ENCODE measurements around the gene ACSBG1.

Gene ACSBG1

GRCh38 chr15:78216276-78217104, 17.9 kb downstream of the ACSBG1 start:
- DNase-seq, result no peak

- DNase-seq, result no peak
Observed at GRCh38 chr15:78213956-78214355, 20.4 kb downstream of the ACSBG1 start.

- no peak for DNase-seq
Observed at GRCh38 chr15:78213425-78213750, 21.0 kb downstream of the ACSBG1 start.

DNA sequence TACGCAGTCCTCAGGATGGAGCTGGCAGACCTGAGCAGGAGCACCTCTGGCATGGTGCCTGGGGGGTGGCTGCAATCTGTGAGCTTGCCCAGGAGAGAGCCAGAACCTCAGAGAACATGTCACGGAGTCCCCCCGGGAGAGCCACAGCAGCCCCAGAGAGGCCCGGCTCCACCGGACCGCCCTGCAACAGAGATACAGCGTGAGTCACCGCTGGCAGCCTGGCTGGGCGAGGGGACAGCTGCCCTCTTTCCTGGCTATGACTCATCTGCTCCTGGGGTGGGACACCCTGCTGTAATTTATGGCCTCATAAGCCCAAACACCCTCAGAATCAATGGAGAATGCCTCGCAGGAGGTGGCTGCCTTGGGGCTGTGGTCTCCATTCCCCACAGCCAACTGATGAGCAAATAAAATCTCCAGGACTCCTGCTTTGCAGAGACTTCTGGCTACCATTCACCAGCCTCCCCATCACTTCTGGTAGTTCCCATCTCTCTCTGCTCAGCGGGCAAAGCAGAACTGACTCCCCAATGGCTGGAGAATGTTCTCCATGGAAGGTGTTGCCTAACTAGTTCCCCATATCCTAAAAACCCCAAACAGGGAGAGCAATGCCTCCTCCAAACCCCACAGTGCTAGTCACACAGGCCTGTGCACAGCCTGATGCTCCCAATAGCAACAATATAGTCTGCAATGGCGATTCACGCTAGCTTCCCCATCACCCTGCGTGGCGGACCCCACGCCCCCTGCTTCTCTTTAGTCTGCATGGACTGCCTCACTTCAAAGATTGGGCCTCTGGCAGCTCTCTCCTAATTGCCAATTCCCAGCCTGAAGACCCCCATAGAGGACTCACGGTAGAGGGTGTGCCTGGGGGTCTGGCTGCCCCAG, 21.6 kb downstream of the ACSBG1 start:
- no peak for DNase-seq

GRCh38 chr15:78212008-78212407, 22.4 kb downstream of the ACSBG1 start:
- no peak for DNase-seq

DNA sequence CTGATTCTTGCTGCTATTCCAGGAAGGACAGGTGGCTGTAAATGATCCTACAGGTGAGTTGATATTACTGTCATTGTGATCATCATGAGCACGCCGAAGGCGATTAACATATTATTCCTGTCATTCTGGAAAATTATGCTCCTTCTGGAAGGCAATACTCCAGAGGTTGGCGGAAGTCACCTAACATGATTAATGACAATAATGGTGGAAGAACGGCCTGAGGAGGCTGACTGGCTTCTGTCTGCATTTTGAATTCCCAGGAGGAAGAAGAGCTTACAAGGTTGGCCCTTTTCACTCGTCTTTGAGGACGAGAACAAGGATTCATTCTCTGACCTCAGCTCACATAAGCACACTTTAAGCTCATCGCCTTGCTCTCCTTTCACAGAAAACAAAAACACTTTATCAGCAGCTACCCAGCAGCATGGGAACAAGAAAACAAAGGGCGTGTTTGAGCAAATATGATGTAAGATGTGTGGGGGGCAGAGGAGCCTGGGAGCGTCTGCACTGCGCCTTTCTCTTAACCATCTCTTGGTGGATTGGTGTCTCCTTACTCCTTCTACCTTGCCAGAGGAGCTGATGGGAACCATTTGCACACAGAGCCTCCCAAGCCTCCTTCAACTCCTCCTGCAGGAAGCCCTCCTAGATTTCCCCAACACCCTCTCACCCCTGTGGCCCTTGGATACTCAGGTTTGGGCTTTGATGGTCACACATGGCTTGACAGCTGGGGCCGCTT, 23.0 kb downstream of the ACSBG1 start:
- DNase-seq, result no peak

- DNase-seq, result no peak
Observed at GRCh38 chr15:78210349-78210717, 24.0 kb downstream of the ACSBG1 start.

DNA sequence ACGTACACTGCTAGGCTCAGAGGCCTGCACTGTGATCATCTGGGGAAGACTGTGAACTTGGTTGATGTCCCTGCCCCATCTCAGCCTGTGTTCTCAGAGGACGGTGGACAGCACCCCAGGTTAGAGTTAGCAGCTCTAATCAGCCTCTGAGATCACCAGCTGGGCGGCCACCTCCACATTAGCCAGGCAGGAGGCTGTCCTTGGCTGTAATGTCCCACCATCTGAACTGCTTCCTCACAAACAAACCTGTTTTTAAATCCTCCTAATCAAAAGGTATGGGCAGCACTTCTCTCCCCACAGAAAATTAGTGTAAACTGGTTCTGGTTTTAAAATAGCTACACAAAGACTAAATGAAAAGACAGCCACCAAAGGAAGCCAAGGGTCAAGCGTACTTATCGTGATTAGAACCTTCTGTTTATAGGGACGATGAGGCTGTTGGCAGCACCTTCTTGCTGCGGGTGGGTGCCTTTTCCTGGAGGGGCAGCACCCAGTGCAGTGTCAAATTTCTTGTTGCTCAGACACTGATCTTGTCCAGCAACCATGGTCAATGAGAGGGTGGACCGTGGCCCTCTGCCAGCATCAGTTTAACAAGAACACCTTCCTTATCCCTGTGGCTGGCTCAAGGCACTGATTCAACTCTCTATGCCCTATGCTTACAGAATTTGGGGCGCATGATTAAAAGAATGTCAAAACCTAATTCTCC, 24.6 kb downstream of the ACSBG1 start:
- DNase-seq, result no peak

DNA sequence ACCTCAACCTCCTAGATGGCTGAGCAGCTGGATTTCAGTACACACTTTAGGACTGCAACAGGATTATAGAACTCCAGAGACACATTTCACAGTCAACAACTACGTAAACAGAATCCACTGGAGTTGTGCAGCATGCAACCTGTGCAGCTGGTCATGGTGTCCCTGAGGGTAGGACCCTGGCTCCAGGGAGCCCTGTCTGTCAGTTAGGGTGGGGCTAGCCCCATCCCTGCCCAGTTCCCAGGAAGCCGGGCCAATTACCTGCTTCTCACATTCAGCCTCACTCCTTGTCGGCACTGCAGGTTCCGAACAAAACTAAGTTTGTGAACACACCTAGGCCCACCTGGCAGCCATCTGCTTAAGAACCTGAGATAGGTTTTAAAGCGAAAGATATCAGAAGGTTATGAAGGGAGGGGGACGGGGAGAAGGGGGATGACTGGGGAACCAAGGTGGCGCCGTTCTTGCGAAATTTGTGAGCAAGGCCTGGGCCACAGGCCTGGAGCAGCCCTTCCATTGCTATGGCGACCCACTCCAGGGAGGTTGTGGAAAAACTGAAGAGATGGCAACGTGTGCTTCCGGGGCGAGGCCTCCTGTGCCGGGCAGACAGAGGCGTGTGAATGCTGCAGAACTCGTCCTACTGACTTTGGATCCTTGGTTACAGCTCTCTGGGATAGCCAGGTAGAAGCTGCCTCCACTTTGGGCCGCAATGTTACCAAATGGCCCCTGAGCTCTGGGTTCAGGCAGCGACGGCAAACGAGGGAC, 25.3 kb downstream of the ACSBG1 start:
- DNase-seq, result no peak

DNA sequence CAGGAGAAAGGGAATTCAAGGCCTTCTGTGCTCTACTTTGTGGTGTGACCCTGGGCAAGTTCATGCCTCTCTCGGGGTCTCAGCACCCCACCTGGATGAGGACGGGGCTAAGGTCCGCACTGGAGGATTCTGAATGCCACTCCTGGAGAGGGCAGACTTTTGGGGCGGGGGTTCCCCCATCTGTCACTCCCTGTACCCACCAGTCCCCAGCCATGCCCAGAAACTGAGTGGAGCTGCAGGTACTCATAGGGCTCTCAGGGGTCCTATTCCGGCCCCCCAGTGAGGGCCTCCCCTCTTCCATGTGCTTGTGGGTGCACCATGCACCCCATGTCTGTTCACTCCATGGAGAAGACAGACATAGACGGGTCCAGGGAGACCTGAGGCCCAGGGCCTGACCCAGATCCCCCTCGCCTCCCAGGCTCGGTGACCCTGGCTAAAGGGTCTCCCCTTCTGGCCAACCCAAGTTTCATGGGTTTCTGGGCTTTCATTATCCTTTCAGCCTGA, 26.0 kb downstream of the ACSBG1 start:
- no peak for DNase-seq

DNA sequence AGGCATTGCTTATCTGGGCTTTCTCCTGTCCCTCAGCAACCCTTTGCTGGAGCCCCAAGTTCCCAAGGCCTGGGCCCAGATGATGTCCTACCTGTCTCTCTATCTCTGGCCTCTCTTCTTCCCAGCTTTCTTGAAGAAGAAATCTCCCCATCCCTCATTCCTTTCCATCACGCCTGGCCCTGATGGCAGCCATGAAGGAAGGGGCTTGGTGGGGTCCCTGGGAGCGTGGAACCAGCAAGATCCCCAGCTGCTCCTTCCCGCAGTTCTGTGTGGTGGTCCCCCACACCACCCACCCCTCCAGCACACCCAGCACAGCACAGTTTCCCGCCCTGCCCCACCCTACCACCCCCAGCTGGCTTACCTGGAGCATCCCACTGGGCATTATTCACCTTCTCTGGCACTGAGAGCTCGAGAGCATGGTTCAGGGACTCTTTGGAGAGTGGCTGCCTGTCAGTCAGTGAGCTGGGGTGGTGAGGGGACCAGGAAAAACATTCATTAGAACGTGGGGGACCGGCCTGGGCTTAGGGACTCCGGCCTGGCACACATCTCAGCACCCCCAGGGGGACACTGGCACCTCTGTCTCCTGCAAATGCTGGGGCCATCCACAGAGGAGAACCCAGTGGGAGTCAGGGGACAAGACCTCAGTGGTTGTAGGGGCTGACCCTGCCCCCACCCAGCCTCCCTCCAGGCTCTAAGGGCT, 26.6 kb downstream of the ACSBG1 start:
- DNase-seq, result no peak

DNA sequence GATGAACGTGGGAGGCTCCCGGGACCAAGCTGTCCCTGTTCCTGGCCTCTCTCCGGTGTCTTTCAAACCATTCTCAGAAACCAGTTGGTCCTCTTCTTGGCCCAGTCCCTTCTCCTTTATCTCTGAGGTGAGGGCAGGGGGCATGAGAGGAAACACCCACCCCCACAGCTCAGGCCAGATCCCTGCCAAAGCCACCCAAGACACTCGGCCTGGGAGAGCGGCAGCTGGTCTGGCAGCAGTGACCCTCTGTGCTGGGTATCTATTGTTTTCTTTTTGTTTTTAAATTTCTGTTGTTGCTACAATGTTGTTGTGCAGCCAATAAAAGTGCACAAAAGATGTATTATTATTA, 27.3 kb downstream of the ACSBG1 start:
- DNase-seq, result no peak

DNA sequence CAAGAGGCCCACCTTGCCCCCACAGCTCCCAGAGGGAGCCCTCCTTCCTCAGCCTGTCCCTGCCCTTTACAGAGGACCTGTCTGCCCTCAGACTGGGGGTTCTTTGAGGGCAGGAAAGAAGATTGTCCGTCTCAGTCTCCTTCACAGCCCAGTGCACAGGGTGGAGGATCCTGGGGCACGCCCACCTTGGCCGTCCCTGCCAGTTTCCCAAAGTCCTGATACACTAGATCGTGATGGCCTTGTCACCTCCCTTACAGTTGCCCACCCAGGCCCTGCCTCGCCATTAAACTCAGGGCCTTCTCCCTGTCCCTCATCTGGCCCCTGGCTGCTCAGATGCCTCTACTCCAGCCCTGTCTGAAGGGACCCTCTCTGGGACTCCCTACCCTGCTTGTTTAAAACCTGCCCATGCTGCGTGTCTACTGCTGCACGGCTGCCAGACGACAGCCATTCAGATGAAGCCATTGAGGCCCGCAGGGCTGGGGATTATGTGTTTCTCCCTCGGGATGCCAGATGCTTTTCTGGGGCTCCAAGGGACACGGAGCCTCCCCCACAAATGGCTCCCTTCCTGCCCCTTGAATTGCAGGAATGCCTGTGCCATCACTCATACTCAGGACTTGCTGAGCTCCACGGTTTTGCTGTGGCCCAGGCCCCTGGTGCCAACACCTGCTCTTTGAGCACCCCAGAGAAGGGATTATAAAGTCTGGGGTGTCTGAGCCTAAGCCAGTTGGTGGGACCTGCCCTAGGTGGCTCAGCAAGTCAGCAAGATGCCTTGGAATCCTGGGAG, 27.8 kb downstream of the ACSBG1 start:
- no peak for DNase-seq

GRCh38 chr15:78205856-78206255, 28.5 kb downstream of the ACSBG1 start:
- no peak for DNase-seq

DNA sequence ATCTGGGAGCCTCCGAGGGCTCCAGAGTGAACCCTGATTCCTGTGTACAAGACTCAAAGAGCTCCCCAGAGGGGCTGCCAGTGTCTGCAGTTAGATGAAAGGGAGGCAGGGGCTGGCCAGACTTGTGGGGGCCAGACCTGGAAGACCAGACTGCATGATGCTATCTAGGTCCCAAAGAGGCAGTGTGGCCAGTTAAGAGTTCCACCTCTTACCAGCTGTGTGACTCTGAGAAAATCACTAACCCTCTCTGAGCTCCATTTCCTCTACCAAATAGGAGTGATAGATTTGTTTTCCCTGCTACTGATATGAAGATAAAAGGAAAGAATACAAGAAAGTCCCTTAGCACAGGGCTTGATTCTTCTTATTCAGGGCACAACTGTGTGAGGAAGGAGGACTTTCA, 29.0 kb downstream of the ACSBG1 start:
- no peak for DNase-seq

- no peak for DNase-seq
Observed at GRCh38 chr15:78204351-78205309, 29.7 kb downstream of the ACSBG1 start.

- no peak for DNase-seq
Observed at GRCh38 chr15:78203346-78204225, 30.8 kb downstream of the ACSBG1 start.
